GM10266 (cell line): ENCODE data around the gene EPHB1.

Source experiments
- DNase-seq: peaks from one replicate; pipeline ENCODE4 v3.0.0; 2012; ENCODE audit errors: extremely low spot score
- CTCF ChIP-seq: IDR thresholded peaks from 2 replicates; pipeline ENCODE4 v1.5.1; 2012; ENCODE audit warnings: mild to moderate bottlenecking, low read depth; ENCODE audit not compliant: control insufficient read depth, insufficient read depth; ENCODE audit errors: missing control alignments

Gene EPHB1

GRCh38 chr3:135214400-135214799 lies 419.3 kb downstream of the EPHB1 start:
- no peak for TF ChIP-seq CTCF
- DNase-seq = no peak

- TF ChIP-seq CTCF = no peak
- no peak for DNase-seq
Measured at GRCh38 chr3:135215516-135215915, 420.5 kb downstream of the EPHB1 start.

GRCh38 chr3:135216659-135217058 lies 421.6 kb downstream of the EPHB1 start:
- TF ChIP-seq CTCF = no peak
- no peak for DNase-seq

GRCh38 chr3:135217730-135218129 lies 422.7 kb downstream of the EPHB1 start:
- no peak for TF ChIP-seq CTCF
- no peak for DNase-seq

- no peak for TF ChIP-seq CTCF
- no peak for DNase-seq
Measured at GRCh38 chr3:135218304-135218703, 423.2 kb downstream of the EPHB1 start.

- TF ChIP-seq CTCF = no peak
- no peak for DNase-seq
Measured at GRCh38 chr3:135218782-135219181, 423.7 kb downstream of the EPHB1 start.

GRCh38 chr3:135224815-135225362 lies 429.8 kb downstream of the EPHB1 start:
- no peak for TF ChIP-seq CTCF

GRCh38 chr3:135226057-135226456 lies 431.0 kb downstream of the EPHB1 start:
- DNase-seq = no peak
- no peak for TF ChIP-seq CTCF

More at GRCh38 chr3:135224815-135225362, 429.8 kb downstream of the EPHB1 start:
- no peak for DNase-seq
